OCI-LY3 (cell line): ENCODE results near the gene PRKCQ.

Experiments
- H2AFZ ChIP-seq: fragments of 200-600, 300-600 bp; shearing (Covaris generic); 2 replicates; pipeline ENCODE4 v1.6.0; 2014; ENCODE audit warnings: antibody characterized with exemption, low read depth, low read length
- H3K27ac ChIP-seq: fragments of 200-600, 300-600 bp; sonication (generic); 2 replicates; pipeline ENCODE4 v1.5.1; 2014; ENCODE audit warnings: mild to moderate bottlenecking, low read length, moderate library complexity, mixed read lengths
- H3K27me3 ChIP-seq: fragments of 200-600, 300-600 bp; sonication (generic); 2 replicates; pipeline ENCODE4 v1.6.1; 2014; ENCODE audit warnings: low read depth, low read length, mixed read lengths
- H3K36me3 ChIP-seq: fragments of 200-600, 300-600 bp; sonication (generic); replicated peaks from 2 replicates; pipeline ENCODE3; 2014; ENCODE audit warnings: low read depth, low read length, mixed read lengths
- H3K4me1 ChIP-seq: fragments of 300-600, 200-600 bp; sonication (generic); 2 replicates; pipeline ENCODE4 v1.6.1; 2014; ENCODE audit warnings: low read length, mixed read lengths
- H3K4me2 ChIP-seq: fragments of 200-600, 300-600 bp; sonication (generic); 2 replicates; pipeline ENCODE4 v1.6.1; 2014; ENCODE audit warnings: low read length, mixed read lengths
- H3K4me3 ChIP-seq: fragments of 300-600, 200-600 bp; sonication (generic); 2 replicates; pipeline ENCODE4 v1.5.1; 2014; ENCODE audit warnings: antibody characterized with exemption, mild to moderate bottlenecking, low read length, moderate library complexity
- H3K79me2 ChIP-seq: fragments of 300-600, 200-600 bp; shearing (Covaris generic); 2 replicates; pipeline ENCODE4 v1.6.1; 2014; ENCODE audit warnings: mild to moderate bottlenecking, low read length, mixed read lengths
- H3K9ac ChIP-seq: fragments of 300-600, 200-600 bp; shearing (Covaris generic); 2 replicates; pipeline ENCODE4 v1.6.0; 2014; ENCODE audit warnings: mild to moderate bottlenecking, low read length, moderate library complexity
- H3K9me3 ChIP-seq: fragments of 200-600, 300-600 bp; shearing (Covaris generic); 2 replicates; pipeline ENCODE4 v1.6.1; 2014; ENCODE audit warnings: low read length, mixed read lengths; ENCODE audit not compliant: insufficient read depth
- H4K20me1 ChIP-seq: fragments of 200-600, 300-600 bp; sonication (generic); 2 replicates; pipeline ENCODE4 v1.6.1; 2016; ENCODE audit warnings: low read length, mixed read lengths; ENCODE audit not compliant: insufficient read depth
- EZH2phosphoT487 ChIP-seq: fragments of 200-600 bp; shearing (Covaris generic); IDR thresholded peaks from 2 replicates; pipeline ENCODE4 v1.6.1; 2018; ENCODE audit warnings: antibody characterized with exemption, mixed run types, low read depth
- TF ChIP-seq, protein P1 (sequence below): fragments of 200-600, 300-600 bp; sonication (generic); IDR thresholded peaks from 2 replicates; pipeline ENCODE4 v1.5.1; 2014; ENCODE audit warnings: antibody characterized with exemption, low read length, low read depth

The PRKCQ gene

DNA sequence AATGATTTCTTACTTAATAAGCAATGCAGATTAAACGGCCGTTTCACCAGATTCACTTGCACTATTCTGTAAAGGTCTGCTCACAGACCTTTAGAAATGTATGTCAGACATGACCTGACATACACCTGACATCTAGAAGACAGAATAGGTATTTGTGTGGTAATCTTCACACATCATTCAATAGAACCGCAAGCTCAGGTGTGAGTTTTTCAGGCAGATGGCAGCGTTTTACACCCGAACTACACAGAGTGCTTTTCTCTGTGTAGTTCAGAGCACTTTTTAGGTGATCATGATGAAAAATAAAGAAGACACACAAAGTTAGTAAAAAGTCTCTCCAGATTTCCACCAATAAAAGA, 63.2 kb downstream of the PRKCQ start:
- Histone ChIP-seq H3K27ac (no peak overlapping the region), H3K9me3 (no peaks in the 10 kb centered on the region), H3K79me2 (no peaks in the 10 kb centered on the region), H3K9ac (no peak overlapping the region), H2AFZ (no peak overlapping the region), H3K36me3 (no peaks in the 10 kb centered on the region), H3K4me3 (no peak overlapping the region), H3K27me3 (peaks cover 33% of the 10 kb centered on the region), H3K4me2 (no peak overlapping the region), H3K4me1 (peaks cover 9% of the 10 kb centered on the region), H4K20me1 (no peaks in the 10 kb centered on the region)
- no peak for TF ChIP-seq EZH2phosphoT487
- TF ChIP-seq, protein P1, sequence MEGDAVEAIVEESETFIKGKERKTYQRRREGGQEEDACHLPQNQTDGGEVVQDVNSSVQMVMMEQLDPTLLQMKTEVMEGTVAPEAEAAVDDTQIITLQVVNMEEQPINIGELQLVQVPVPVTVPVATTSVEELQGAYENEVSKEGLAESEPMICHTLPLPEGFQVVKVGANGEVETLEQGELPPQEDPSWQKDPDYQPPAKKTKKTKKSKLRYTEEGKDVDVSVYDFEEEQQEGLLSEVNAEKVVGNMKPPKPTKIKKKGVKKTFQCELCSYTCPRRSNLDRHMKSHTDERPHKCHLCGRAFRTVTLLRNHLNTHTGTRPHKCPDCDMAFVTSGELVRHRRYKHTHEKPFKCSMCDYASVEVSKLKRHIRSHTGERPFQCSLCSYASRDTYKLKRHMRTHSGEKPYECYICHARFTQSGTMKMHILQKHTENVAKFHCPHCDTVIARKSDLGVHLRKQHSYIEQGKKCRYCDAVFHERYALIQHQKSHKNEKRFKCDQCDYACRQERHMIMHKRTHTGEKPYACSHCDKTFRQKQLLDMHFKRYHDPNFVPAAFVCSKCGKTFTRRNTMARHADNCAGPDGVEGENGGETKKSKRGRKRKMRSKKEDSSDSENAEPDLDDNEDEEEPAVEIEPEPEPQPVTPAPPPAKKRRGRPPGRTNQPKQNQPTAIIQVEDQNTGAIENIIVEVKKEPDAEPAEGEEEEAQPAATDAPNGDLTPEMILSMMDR, result no peak

DNA sequence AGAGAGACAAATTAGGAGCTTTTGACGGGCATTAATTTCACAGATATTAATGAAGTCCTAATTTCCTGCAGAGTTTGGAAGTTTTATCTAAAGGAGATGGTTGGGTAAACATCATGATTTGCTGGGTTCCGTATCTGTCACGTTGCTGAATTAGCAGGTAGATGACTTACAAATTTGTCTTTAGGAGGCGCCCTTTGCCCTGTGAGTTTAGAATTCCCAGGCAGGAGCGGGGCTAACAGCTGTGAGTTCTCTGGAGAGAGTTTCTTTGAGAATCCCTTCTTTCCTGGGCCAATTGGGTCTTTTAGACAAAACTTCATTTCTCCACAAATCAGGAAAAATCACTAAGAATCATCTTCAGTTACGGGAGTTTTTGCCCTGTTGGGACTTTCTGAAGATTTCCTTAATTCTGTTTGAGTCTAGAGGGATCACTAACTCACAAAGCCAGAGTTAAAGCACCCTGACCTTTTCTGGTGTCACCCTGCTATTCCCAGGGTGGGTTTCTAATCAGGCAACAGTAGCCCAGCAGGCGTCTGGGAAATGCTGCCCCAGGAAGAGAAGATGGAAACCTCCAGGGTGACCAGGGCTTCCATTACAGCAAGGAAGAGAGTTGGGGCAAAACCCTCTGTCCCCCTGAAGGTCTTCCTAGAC, 63.7 kb downstream of the PRKCQ start:
- Histone ChIP-seq H2AFZ (no peak overlapping the region), H3K27ac (no peak overlapping the region), H3K27me3 (peaks cover 33% of the 10 kb centered on the region), H3K9me3 (no peaks in the 10 kb centered on the region), H3K36me3 (no peaks in the 10 kb centered on the region), H3K9ac (no peak overlapping the region), H3K4me2 (no peak overlapping the region), H3K4me1 (peaks cover 9% of the 10 kb centered on the region), H3K4me3 (no peak overlapping the region), H4K20me1 (no peaks in the 10 kb centered on the region), H3K79me2 (no peaks in the 10 kb centered on the region)
- no peak for TF ChIP-seq EZH2phosphoT487

- Histone ChIP-seq H3K9me3 (no peaks in the 10 kb centered on the region), H3K36me3 (no peaks in the 10 kb centered on the region), H3K79me2 (no peaks in the 10 kb centered on the region), H2AFZ (no peak overlapping the region), H4K20me1 (no peaks in the 10 kb centered on the region), H3K27me3 (peaks cover 25% of the 10 kb centered on the region), H3K9ac (no peak overlapping the region), H3K4me1 (peaks cover 9% of the 10 kb centered on the region), H3K4me3 (no peak overlapping the region), H3K27ac (no peak overlapping the region), H3K4me2 (no peak overlapping the region)
- TF ChIP-seq EZH2phosphoT487, result no peak
- TF ChIP-seq, protein P1, result no peak
These were observed 65.0 kb downstream of the PRKCQ start for GRCh38 chr10:6514844-6515780.

DNA sequence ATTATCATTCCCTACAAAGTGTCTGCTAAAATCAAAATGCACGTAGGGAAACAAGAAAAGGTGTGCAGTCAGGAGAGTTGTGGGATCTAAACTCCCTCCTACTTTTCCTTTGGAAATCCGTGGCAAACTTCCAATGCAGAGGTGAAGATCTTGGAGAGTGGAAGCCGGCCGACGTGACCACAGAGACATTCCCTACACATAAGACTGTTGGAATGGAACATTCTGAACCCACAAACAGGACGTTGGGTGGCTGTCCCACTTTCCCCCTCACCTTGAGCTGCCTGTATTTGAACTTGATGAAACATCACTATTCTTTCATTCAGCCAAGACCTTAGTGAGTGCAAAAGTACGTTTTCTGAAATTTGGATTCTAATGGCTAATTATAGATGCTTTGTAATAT, 65.9 kb downstream of the PRKCQ start:
- TF ChIP-seq, protein P1, result no peak
- TF ChIP-seq EZH2phosphoT487, result no peak
- no peak overlapping the region for H3K4me2 ChIP-seq
- H4K20me1 ChIP-seq, result no peaks in the 10 kb centered on the region
- peaks cover 5% of the 10 kb centered on the region for H3K4me1 ChIP-seq
- H3K79me2 ChIP-seq, result no peaks in the 10 kb centered on the region
- no peak overlapping the region for H3K27ac ChIP-seq
- no peaks in the 10 kb centered on the region for H3K36me3 ChIP-seq
- no peaks in the 10 kb centered on the region for H3K9me3 ChIP-seq
- H3K4me3 ChIP-seq, result no peak overlapping the region
- H3K9ac ChIP-seq, result no peak overlapping the region
- H2AFZ ChIP-seq, result no peak overlapping the region
- H3K27me3 ChIP-seq, result peaks cover 16% of the 10 kb centered on the region
